ENCODE data around the gene GALNT1. TPM values are rescaled to one million over a fixed set of nuclear protein-coding genes. Genes with fewer than 3 reads are reported as not detected.

GALNT1 gene
- total and polyA plus RNA-seq, 2 of the 4 experiments (the other 2 are of a cell fraction): 24.9 to 43.9 TPM

DNA sequence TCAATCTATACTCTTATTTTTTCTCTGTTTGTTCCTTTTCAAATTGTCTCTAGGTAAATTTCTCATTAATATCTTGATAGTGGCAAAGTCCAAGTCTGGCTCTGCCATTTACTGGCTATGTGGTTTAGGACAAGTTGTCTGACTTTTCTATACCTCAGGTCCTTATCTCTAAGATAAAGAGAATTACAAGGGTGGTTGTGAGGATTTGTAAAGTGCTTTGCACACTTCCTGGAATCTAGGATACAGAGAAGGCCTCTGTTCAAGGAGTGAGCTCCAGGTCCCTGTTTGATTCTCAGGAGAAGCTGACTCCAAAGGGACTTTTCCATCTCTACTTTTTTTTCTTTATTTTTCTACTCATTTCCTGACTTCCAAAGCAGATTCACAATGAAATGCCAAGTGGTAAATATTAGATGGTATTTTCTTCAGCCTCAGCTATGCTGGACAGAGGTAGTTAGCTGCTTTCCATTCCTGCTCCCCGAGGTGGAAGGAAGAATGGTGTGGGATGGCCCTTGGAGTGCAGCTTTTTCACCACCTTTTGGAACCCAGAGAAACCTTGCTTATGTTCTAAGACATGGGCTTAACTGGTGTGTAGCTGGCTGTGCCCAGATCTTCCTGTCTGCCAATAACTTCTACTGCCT is 90.5 kb downstream of the GALNT1 start:
- H4K91ac ChIP-seq (ENCODE audit: insufficient read depth, low read depth, low read length): no peak overlapping the region
- no CpG with 5 or more reads among the region's 1 CpG for WGBS, 2 experiments (ENCODE audit: extremely low coverage in 2 of 2, insufficient read length in 1 of 2)
- H2AFZ ChIP-seq (replicated peaks; ENCODE audit: low read length, poor library complexity): no peak overlapping the region
- dilution Hi-C loops (cut with HindIII; ENCODE audit: low sequenced_read_pairs, unreplicated experiment) (no loop called here), intact Hi-C loops (cut with micrococcal nuclease) (no loop called here), in situ Hi-C loops (cut with MboI; ENCODE audit: low sequenced_read_pairs) (no loop called here)
- H4K5ac ChIP-seq (ENCODE audit: low read depth, low read length): no peak overlapping the region
- no peak overlapping the region for H3K56ac ChIP-seq (ENCODE audit: extremely low read depth, insufficient read depth, low read length)
- peaks cover 2% of the 10 kb centered on the region; the same call in 1 of the 2 replicates for H3K36me3 ChIP-seq (ENCODE audit: control insufficient read depth, insufficient read depth, low read length)
- no peak overlapping the region for H2BK20ac ChIP-seq (ENCODE audit: low read depth, low read length)
- H3K4me3 ChIP-seq (ENCODE audit: insufficient read depth, low read depth, low read length): no peak overlapping the region
- H3K79me1 ChIP-seq (ENCODE audit: low read depth in 1 of 2, low read length in 2 of 2): no peaks in the 10 kb centered on the region
- no peak overlapping the region for H3K23ac ChIP-seq (ENCODE audit: low read depth, low read length)
- H3K9me1 ChIP-seq (ENCODE audit: insufficient read depth, low read length): 0 out of 2 replicates have a peak, but pooled peaks cover 4% of the 10 kb centered on the region
- BruUV-seq (replicated peaks): no TSS peak
- no peak overlapping the region for H3K4me2 ChIP-seq (ENCODE audit: low read depth, low read length)
- ChIA-PET POLR2A (ENCODE audit: unreplicated experiment) (no interaction called here), CTCF (no interaction called here)
- peak; percentile 78 for ATAC-seq (ENCODE audit: low read depth)
- no peak overlapping the region for H3K18ac ChIP-seq (ENCODE audit: low read depth, low read length)
- peak; percentile 26 for DNase-seq
- H2BK120ac ChIP-seq (ENCODE audit: low read depth, low read length): no peak overlapping the region
- H2AK9ac ChIP-seq (replicated peaks; ENCODE audit: low read depth, low read length, poor library complexity): peak overlapping the region; percentile 12
- H3K27ac ChIP-seq (ENCODE audit: insufficient read depth, low read length): no peak overlapping the region
- H2BK5ac ChIP-seq (ENCODE audit: low read depth, low read length, poor library complexity, severe bottlenecking): peak overlapping the region; percentile 46
- no peak overlapping the region for H3K4ac ChIP-seq (ENCODE audit: low read depth, low read length)
- no peak overlapping the region for H3K14ac ChIP-seq (replicated peaks; ENCODE audit: low read depth, low read length)
- no peaks in the 10 kb centered on the region for H3K27me3 ChIP-seq (ENCODE audit: control insufficient read depth, insufficient read depth, low read length)
- H4K8ac ChIP-seq (ENCODE audit: low read depth in 2 of 2, low read length in 2 of 2): no peak overlapping the region
- H4K20me1 ChIP-seq (ENCODE audit: insufficient read depth, low read length): no peaks in the 10 kb centered on the region
- TF ChIP-seq MAFK (IDR thresholded peaks at IDR 0.05; ENCODE audit: low read depth, low read length) (no peak), USF2 (IDR thresholded peaks at IDR 0.05; ENCODE audit: low read depth, low read length) (no peak), CEBPB (IDR thresholded peaks at IDR 0.05; ENCODE audit: low read depth, low read length) (no peak), CTCF (conservative IDR thresholded peaks at IDR 0.05; ENCODE audit: low read depth, low read length) (no peak)
- H2AK5ac ChIP-seq (ENCODE audit: low read depth, low read length): no peak overlapping the region
- no peak overlapping the region for H2BK15ac ChIP-seq (ENCODE audit: low read depth, low read length)
- peaks cover 1% of the 10 kb centered on the region; the same call in 1 of the 2 replicates for H3K4me1 ChIP-seq (ENCODE audit: control insufficient read depth, insufficient read depth, low read length)
- no peaks in the 10 kb centered on the region for H3K9me3 ChIP-seq (ENCODE audit: control insufficient read depth, insufficient read depth, low read length)
- no peak overlapping the region for H3K9ac ChIP-seq (ENCODE audit: low read depth, low read length)
